ENCODE results near the gene SPATA2L.
A peak's percentile ranks its signal among the peaks of the same experiment; 100 is the strongest.
"Not testable (repeated sequence)": the region's sequence is repeated elsewhere in the genome, so short reads cannot be mapped to it uniquely, and the experiment has no call there.

Gene SPATA2L

DNA sequence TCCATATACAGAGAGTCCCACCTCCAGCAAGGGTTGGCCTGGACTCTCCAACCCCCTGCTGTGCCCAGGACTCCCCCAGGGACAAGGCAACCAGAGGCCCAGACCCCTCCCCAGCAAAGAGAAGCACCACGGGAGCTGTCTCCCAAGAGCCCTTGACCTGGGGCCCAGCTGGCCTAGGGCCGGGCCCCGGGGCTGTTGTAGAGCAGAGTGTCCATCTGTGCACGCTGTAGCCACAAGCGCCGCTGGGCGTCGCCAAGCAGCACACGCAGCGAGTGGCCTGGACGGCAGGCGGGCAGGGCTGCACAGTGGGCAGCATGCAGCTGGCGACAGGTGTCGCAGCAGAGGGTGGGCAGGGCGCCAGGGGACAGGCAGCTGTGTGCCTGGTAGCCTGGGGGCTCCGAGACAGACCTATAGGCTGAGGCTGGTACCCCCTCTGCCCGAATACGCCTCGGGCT, 4.3 kb downstream of the SPATA2L start:
- Histone ChIP-seq H2AFZ (ENCODE audit: low read depth) (no peak overlapping the region), H3K79me2 (ENCODE audit: insufficient read depth, low read depth) (no peaks in the 10 kb centered on the region), H3K27me3 (ENCODE audit: insufficient read depth, low read depth) (no peaks in the 10 kb centered on the region), H3K9ac (no peak overlapping the region), H3K36me3 (ENCODE audit: insufficient read depth) (no peaks in the 10 kb centered on the region), H3K4me3 (IDR thresholded peaks at IDR 0.05; ENCODE audit: insufficient read depth, low read depth, low read length) (no peak overlapping the region), H4K20me1 (ENCODE audit: insufficient read depth) (no peaks in the 10 kb centered on the region), H3K27ac (no peak overlapping the region), H3K4me2 (no peak overlapping the region), H3K4me1 (ENCODE audit: low read depth, poor library complexity, severe bottlenecking) (peaks cover 25% of the 10 kb centered on the region)
- TF ChIP-seq, protein P1, sequence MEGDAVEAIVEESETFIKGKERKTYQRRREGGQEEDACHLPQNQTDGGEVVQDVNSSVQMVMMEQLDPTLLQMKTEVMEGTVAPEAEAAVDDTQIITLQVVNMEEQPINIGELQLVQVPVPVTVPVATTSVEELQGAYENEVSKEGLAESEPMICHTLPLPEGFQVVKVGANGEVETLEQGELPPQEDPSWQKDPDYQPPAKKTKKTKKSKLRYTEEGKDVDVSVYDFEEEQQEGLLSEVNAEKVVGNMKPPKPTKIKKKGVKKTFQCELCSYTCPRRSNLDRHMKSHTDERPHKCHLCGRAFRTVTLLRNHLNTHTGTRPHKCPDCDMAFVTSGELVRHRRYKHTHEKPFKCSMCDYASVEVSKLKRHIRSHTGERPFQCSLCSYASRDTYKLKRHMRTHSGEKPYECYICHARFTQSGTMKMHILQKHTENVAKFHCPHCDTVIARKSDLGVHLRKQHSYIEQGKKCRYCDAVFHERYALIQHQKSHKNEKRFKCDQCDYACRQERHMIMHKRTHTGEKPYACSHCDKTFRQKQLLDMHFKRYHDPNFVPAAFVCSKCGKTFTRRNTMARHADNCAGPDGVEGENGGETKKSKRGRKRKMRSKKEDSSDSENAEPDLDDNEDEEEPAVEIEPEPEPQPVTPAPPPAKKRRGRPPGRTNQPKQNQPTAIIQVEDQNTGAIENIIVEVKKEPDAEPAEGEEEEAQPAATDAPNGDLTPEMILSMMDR (conservative IDR thresholded peaks at IDR 0.05; ENCODE audit: low read depth, low read length) = no peak

DNA sequence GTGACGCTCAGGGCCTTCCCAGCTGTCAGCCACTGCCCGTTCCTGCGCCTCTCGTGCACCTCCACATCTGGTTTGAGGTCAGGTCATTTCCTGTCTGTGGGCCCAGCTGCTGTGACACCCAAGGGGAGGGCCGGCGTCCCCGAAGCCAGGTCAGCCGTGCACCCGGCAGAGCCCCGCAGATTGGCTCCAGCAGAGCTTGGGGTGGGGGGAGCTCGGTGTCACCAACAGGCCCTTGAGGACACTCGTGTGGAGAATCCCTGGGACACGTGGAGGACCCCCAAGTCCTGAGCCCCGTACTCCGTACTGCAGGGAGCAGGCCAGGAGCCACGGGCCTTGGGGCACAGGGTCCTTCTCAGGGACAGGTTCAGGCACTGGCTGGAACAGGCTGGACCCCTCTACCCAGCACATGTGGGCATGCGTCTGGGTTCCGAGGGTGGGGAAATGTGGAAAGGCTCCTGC, 4.8 kb downstream of the SPATA2L start:
- Histone ChIP-seq H3K79me2 (ENCODE audit: insufficient read depth, low read depth) (no peaks in the 10 kb centered on the region), H3K27me3 (ENCODE audit: insufficient read depth, low read depth) (no peaks in the 10 kb centered on the region), H4K20me1 (ENCODE audit: insufficient read depth) (no peaks in the 10 kb centered on the region), H3K9ac (no peak overlapping the region), H3K27ac (no peak overlapping the region), H3K4me3 (IDR thresholded peaks at IDR 0.05; ENCODE audit: insufficient read depth, low read depth, low read length) (no peak overlapping the region), H3K4me1 (ENCODE audit: low read depth, poor library complexity, severe bottlenecking) (peaks cover 24% of the 10 kb centered on the region), H3K36me3 (ENCODE audit: insufficient read depth) (no peaks in the 10 kb centered on the region), H2AFZ (ENCODE audit: low read depth) (no peak overlapping the region), H3K4me2 (peak overlapping the region; percentile 6; the same call in 1 of the 2 replicates)
- TF ChIP-seq, protein P1 (conservative IDR thresholded peaks at IDR 0.05; ENCODE audit: low read depth, low read length) = no peak

DNA sequence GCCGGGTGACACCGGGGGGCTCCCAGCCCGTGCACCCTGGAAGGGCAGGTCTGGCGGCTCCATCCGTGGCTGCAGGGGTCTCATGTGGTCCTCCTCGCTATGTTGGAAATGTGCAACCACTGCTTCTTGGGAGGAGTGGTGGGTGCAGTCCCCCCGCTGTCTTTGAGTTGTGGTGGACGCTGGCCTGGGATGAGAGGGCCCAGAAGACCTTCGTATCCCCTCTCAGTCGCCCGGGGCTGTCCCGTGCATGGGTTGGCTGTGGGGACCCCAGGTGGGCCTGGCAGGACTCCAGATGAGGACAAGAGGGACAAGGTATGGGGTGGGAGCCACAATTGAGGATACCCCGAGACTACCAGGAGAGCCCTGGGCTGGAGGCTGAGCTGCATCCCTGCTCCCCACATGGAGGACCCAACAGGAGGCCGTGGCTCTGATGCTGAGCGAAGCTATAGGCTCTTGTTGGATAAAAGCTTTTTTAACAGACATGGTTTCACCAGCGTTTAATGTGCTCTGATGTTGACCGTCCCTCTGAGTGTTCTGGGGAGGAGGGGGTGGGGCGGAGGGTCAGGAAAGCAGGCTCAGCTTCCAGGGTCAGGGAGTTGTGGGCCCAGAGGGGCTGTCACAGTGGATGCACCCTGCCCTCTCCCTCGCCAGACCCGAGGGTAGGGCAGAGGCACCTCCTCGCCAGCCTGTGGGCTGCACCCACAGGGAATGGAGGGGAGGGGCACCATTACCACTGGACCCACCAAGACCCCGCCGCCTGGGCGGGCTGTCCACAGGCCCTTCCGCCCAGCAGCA, 5.4 kb downstream of the SPATA2L start:
- TF ChIP-seq, protein P1 (conservative IDR thresholded peaks at IDR 0.05; ENCODE audit: low read depth, low read length) = no peak
- Histone ChIP-seq H3K79me2 (ENCODE audit: insufficient read depth, low read depth) (no peaks in the 10 kb centered on the region), H2AFZ (ENCODE audit: low read depth) (no peak overlapping the region), H3K36me3 (ENCODE audit: insufficient read depth) (no peaks in the 10 kb centered on the region), H3K9ac (no peak overlapping the region), H3K27ac (no peak overlapping the region), H3K4me1 (ENCODE audit: low read depth, poor library complexity, severe bottlenecking) (peaks cover 24% of the 10 kb centered on the region), H3K27me3 (ENCODE audit: insufficient read depth, low read depth) (no peaks in the 10 kb centered on the region), H3K4me3 (IDR thresholded peaks at IDR 0.05; ENCODE audit: insufficient read depth, low read depth, low read length) (no peak overlapping the region), H4K20me1 (ENCODE audit: insufficient read depth) (no peaks in the 10 kb centered on the region), H3K4me2 (peak overlapping the region; percentile 6; the same call in 1 of the 2 replicates)

DNA sequence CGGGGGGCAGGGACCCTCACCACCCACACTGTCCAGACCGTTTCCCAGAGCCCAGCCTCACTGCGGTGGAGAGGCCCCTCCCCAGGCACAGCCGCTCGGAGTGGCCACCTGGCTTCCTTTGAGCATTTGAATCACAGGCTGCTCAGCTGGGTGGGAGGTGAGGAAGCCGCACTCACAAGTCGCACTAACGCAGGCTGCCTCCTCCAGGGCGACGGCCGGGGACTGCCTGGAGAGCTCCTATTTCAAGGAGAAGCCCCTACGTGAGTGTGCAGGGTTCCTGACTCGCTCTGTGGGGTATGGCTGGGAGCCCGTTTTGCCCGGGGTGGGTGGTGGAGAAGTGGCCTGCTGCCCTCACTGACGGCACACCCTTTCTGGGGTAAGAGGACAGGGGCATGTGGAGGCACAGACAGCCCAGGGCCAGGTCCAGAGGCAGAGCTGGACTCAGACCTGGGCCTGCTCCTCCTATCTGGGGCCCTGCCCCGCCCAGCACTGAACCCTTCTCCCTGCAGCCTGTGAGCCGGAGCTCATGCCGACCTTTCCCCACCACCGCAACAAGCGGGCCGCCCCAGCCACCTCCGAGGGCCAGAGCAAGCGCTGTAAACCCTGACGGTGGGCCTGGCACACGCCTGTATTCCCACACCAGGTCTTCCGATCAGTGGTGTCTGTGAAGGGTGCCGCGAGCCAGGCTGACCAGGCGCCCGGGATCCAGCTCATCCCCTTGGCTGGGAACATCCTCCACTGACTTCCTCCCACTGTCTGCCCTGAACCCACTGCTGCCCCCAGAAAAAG, 6.2 kb downstream of the SPATA2L start:
- no peak overlapping the region for H3K4me3 ChIP-seq (IDR thresholded peaks at IDR 0.05; ENCODE audit: insufficient read depth, low read depth, low read length)
- H3K9ac ChIP-seq = no peak overlapping the region
- H3K4me2 ChIP-seq = no peak overlapping the region
- no peak overlapping the region for H2AFZ ChIP-seq (ENCODE audit: low read depth)
- peaks cover 20% of the 10 kb centered on the region for H3K4me1 ChIP-seq (ENCODE audit: low read depth, poor library complexity, severe bottlenecking)
- TF ChIP-seq, protein P1 (conservative IDR thresholded peaks at IDR 0.05; ENCODE audit: low read depth, low read length) = no peak
- H3K27ac ChIP-seq = no peak overlapping the region
- no peaks in the 10 kb centered on the region for H4K20me1 ChIP-seq (ENCODE audit: insufficient read depth)
- no peaks in the 10 kb centered on the region for H3K79me2 ChIP-seq (ENCODE audit: insufficient read depth, low read depth)
- no peaks in the 10 kb centered on the region for H3K27me3 ChIP-seq (ENCODE audit: insufficient read depth, low read depth)
- H3K36me3 ChIP-seq (ENCODE audit: insufficient read depth) = no peaks in the 10 kb centered on the region

DNA sequence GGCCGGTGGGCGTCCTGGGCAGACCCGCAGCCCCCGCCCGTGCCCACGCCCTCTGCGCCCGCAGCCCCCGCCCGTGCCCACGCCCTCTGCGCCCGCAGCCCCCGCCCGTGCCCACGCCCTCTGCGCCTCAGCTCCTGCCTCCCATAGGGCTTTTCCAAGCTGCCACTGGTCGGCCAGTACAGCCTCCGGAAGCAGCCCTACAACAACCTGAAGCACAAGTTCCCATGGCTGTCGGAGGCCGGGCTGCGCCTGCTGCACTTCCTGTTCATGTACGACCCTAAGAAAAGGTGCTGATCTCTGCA, 6.8 kb downstream of the SPATA2L start:
- H3K9ac ChIP-seq = not testable (repeated sequence)

More for the DNA sequence above, 6.8 kb downstream of the SPATA2L start:
- H3K79me2 ChIP-seq (ENCODE audit: insufficient read depth, low read depth); H4K20me1 ChIP-seq (ENCODE audit: insufficient read depth); H2AFZ ChIP-seq (ENCODE audit: low read depth); H3K36me3 ChIP-seq (ENCODE audit: insufficient read depth); H3K4me2 ChIP-seq; H3K27ac ChIP-seq; H3K4me3 ChIP-seq (IDR thresholded peaks at IDR 0.05; ENCODE audit: insufficient read depth, low read depth, low read length); H3K27me3 ChIP-seq (ENCODE audit: insufficient read depth, low read depth): not testable (repeated sequence)
- peaks cover 17% of the 10 kb centered on the region for H3K4me1 ChIP-seq (ENCODE audit: low read depth, poor library complexity, severe bottlenecking)

Measured in KMS-11 (cell line).